Neural progenitor cell (in vitro differentiated cells): ENCODE measurements around the gene FOXK1. TPM values are rescaled to one million over a fixed set of nuclear protein-coding genes. Genes with fewer than 3 reads are reported as not detected.

Source experiments
- DNase-seq: peaks from one replicate; pipeline ENCODE4 v3.0.0-alpha.2; 2016; ENCODE audit warnings: low spot score
- H2AFZ ChIP-seq: fragments of 200-600 bp; sonication (generic); replicated peaks from 2 replicates; pipeline ENCODE4 v1.6.1; 2016; ENCODE audit warnings: antibody characterized with exemption
- H3F3A ChIP-seq: fragments of 200-600 bp; sonication (generic); 2 replicates; pipeline ENCODE4 v1.6.1; 2016; ENCODE audit warnings: antibody characterized with exemption, low read depth
- H3K27ac ChIP-seq: fragments of 200-600 bp; sonication (generic); 2 replicates; pipeline ENCODE4 v1.5.1; 2016; ENCODE audit warnings: mild to moderate bottlenecking
- H3K27me3 ChIP-seq: fragments of 200-600 bp; sonication (generic); 2 replicates; pipeline ENCODE4 v1.6.1; 2016; ENCODE audit warnings: mild to moderate bottlenecking, moderate library complexity
- H3K36me3 ChIP-seq: fragments of 200-600 bp; sonication (generic); 2 replicates; pipeline ENCODE4 v1.5.1; 2016
- H3K4me1 ChIP-seq: fragments of 200-600 bp; sonication (generic); 2 replicates; pipeline ENCODE4 v1.6.1; 2016; ENCODE audit warnings: mixed run types
- H3K4me2 ChIP-seq: fragments of 200-600 bp; sonication (generic); 2 replicates; pipeline ENCODE4 v1.6.1; 2016
- H3K4me3 ChIP-seq: fragments of 200-600 bp; sonication (generic); 2 replicates; pipeline ENCODE4 v1.5.1; 2016
- H3K79me2 ChIP-seq: fragments of 200-600 bp; sonication (generic); 2 replicates; pipeline ENCODE4 v1.6.1; 2016; ENCODE audit warnings: low read depth
- H3K9ac ChIP-seq: fragments of 200-600 bp; sonication (generic); 2 replicates; pipeline ENCODE4 v1.6.1; 2016
- H3K9me3 ChIP-seq: fragments of 200-600 bp; sonication (generic); 2 replicates; pipeline ENCODE4 v1.5.1; 2016; ENCODE audit warnings: low read depth
- H4K20me1 ChIP-seq: fragments of 200-600 bp; sonication (generic); 2 replicates; pipeline ENCODE4 v1.6.1; 2016; ENCODE audit warnings: low read depth
- H3K27ac Mint-ChIP-seq: 3 replicates; pipeline ENCODE4 v1.8.0; 2021; ENCODE audit warnings: mixed read lengths
- H3K27me3 Mint-ChIP-seq: 2 replicates; pipeline ENCODE4 v1.8.0; 2022; ENCODE audit warnings: low read depth, mild to moderate bottlenecking, inconsistent platforms, moderate library complexity, mixed read lengths; ENCODE audit not compliant: insufficient read depth
- H3K36me3 Mint-ChIP-seq: 3 replicates; pipeline ENCODE4 v1.8.0; 2021; ENCODE audit warnings: mixed read lengths
- H3K4me1 Mint-ChIP-seq: 3 replicates; pipeline ENCODE4 v1.8.0; 2021; ENCODE audit warnings: mixed read lengths
- H3K4me3 Mint-ChIP-seq: 3 replicates; pipeline ENCODE4 v1.8.0; 2021; ENCODE audit warnings: mild to moderate bottlenecking, moderate library complexity, mixed read lengths
- H3K9me3 Mint-ChIP-seq: 3 replicates; pipeline ENCODE4 v1.8.0; 2020; ENCODE audit warnings: mixed read lengths
- EZH2 ChIP-seq: fragments of 200-600 bp; sonication (generic); IDR thresholded peaks from 2 replicates; pipeline ENCODE4 v1.6.1; 2017; ENCODE audit warnings: antibody characterized with exemption, mild to moderate bottlenecking, moderate library complexity
- EZH2phosphoT487 ChIP-seq: fragments of 200-600 bp; sonication (generic); IDR thresholded peaks from 2 replicates; pipeline ENCODE4 v1.6.1; 2017; ENCODE audit warnings: antibody characterized with exemption
- total RNA-seq: library from RNA; depleted of rRNA; stranded (reverse); fragments of >200 nt; gene quantifications from 2 replicates; pipeline ENCODE4 v1.2.3, GENCODE V29; 2015; ENCODE audit warnings: low replicate concordance
- TF ChIP-seq, protein P1 (sequence below): fragments of 200-600 bp; sonication (generic); IDR thresholded peaks from 2 replicates; pipeline ENCODE4 v1.5.1; 2017; ENCODE audit warnings: antibody characterized with exemption, mild to moderate bottlenecking

Gene FOXK1
- total RNA-seq, 1 donor from 2014 or later, result 11.1 TPM

DNA sequence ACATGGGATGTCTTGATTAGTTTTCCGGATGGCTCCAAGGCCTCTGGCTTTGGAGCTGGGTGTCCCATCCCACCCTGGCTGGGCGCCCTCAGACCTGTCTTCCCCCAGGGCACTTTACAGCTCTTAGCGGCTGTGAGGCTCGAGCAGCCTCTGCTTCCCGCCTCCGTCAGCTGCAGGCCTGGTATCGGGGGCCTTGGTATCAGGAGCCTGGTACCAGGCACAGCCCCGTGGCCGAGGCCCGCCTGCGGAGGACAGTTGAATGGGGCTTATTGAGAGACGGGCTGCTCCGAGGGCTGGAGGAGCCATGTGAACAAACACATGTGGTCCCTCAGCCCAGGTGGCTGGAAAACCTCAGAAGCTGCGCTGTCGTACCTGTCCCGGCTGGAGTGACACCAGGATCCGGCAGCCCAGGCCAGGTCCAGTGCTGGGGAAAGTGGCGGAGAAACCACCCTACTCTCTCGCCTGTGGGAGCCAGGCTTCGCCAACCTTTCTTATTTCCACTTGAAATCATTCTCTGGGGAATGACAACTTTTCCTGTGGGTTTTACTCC lies 69.4 kb downstream of the FOXK1 start:
- Histone ChIP-seq H3F3A (no peaks in the 10 kb centered on the region), H3K36me3 (no peaks in the 10 kb centered on the region), H3K79me2 (peaks cover 18% of the 10 kb centered on the region), H3K9me3 (no peaks in the 10 kb centered on the region), H3K27ac (no peak overlapping the region), H3K4me3 (no peak overlapping the region), H3K9ac (no peak overlapping the region), H3K4me2 (no peak overlapping the region), H3K27me3 (no peaks in the 10 kb centered on the region), H3K4me1 (no peaks in the 10 kb centered on the region), H4K20me1 (peaks cover 14% of the 10 kb centered on the region), H2AFZ (no peak overlapping the region)
- peaks cover 15% of the 10 kb centered on the region for H3K4me1 Mint-ChIP-seq
- H3K27ac Mint-ChIP-seq, result no peak overlapping the region
- TF ChIP-seq EZH2 (no peak), EZH2phosphoT487 (no peak)
- TF ChIP-seq, protein P1, sequence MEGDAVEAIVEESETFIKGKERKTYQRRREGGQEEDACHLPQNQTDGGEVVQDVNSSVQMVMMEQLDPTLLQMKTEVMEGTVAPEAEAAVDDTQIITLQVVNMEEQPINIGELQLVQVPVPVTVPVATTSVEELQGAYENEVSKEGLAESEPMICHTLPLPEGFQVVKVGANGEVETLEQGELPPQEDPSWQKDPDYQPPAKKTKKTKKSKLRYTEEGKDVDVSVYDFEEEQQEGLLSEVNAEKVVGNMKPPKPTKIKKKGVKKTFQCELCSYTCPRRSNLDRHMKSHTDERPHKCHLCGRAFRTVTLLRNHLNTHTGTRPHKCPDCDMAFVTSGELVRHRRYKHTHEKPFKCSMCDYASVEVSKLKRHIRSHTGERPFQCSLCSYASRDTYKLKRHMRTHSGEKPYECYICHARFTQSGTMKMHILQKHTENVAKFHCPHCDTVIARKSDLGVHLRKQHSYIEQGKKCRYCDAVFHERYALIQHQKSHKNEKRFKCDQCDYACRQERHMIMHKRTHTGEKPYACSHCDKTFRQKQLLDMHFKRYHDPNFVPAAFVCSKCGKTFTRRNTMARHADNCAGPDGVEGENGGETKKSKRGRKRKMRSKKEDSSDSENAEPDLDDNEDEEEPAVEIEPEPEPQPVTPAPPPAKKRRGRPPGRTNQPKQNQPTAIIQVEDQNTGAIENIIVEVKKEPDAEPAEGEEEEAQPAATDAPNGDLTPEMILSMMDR, result no peak
- H3K36me3 Mint-ChIP-seq, result peaks cover 18% of the 10 kb centered on the region
- H3K9me3 Mint-ChIP-seq, result no peaks in the 10 kb centered on the region
- peaks cover 2% of the 10 kb centered on the region for H3K27me3 Mint-ChIP-seq
- DNase-seq, result no peak
- no peak overlapping the region for H3K4me3 Mint-ChIP-seq

DNA sequence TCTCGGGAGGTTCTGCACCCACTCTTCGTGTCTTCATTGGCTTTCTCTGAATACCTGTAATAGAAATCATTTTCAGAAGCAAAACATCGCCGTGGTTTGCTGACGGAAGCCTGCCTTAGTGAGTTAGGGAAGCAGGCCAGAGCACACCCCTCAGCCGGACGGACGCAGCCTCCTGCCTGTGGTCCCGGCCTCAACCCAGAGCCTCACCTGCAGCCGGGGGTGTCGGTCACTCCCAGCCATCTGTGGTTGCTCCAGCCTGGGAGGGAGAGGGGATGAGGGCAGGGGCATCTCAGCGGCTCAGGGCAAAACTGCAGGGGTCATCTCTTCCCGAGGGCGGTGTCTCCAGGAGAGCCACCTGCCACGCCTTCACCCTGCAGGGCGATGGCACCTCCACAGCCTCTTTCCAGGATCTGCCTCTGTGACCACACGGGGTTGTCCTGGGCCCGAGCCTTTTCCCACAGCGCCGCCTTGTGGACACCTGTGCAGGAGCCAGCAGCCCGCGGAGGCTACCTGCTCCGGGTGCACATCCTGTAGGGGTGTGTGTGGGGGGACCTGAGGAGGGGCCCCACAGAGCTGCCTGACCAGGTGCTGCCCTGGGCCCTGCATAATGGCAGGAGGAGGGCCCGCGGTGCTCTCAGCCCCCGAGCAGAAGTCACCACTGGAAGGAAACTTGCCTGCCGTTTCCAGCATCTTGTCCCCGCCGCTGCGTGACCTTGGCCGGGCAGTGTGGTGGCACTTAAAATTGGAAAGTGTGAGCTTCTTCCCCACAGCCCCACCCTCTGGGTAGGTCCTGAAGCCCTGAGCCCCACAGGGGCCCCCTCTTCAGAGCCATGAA lies 71.7 kb downstream of the FOXK1 start:
- no peak overlapping the region for H3K4me2 ChIP-seq
- peaks cover 5% of the 10 kb centered on the region for H3K4me1 Mint-ChIP-seq
- H3K9me3 ChIP-seq, result no peaks in the 10 kb centered on the region
- H3K27ac Mint-ChIP-seq, result no peak overlapping the region
- peak overlapping the region; percentile 38 for H3K4me3 Mint-ChIP-seq
- peaks cover 8% of the 10 kb centered on the region for H3K27me3 Mint-ChIP-seq
- TF ChIP-seq, protein P1, result peak; percentile 86
- no peak for TF ChIP-seq EZH2phosphoT487
- H3K27me3 ChIP-seq, result no peaks in the 10 kb centered on the region
- peak; percentile 85 for DNase-seq
- no peaks in the 10 kb centered on the region for H3F3A ChIP-seq
- no peaks in the 10 kb centered on the region for H3K36me3 ChIP-seq
- H3K4me1 ChIP-seq, result no peaks in the 10 kb centered on the region
- peaks cover 8% of the 10 kb centered on the region for H3K36me3 Mint-ChIP-seq
- no peak overlapping the region for H3K27ac ChIP-seq
- no peak overlapping the region for H3K4me3 ChIP-seq
- no peak overlapping the region for H2AFZ ChIP-seq
- H3K9me3 Mint-ChIP-seq, result no peaks in the 10 kb centered on the region
- peaks cover 14% of the 10 kb centered on the region for H4K20me1 ChIP-seq
- no peak overlapping the region for H3K9ac ChIP-seq
- no peaks in the 10 kb centered on the region for H3K79me2 ChIP-seq

DNA sequence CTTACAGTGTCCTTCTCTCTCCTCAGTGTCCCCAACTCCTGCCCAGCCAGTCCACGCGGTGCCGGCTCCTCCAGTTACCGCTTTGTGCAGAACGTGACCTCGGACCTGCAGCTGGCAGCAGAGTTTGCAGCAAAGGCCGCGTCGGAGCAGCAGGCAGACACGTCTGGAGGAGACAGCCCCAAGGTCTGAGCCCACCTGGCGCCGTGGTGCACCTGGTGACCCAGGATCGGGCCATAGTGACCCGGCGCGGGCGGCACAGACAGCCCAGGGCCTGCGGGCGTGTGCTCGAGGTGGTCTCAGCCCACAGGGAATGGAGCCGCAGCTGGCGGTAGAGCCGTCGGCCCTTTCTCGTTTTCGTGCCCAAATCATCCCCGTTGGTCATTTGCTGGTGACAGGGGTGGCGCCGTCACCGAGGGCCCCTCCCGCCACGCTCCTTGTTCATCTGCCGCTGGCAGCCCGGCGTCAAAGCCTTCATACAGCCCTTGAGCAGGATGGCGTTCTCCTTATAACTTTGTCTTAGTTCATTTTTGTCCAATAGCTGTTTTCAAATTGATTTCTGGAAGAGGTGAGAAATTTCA lies 72.4 kb downstream of the FOXK1 start:
- no peaks in the 10 kb centered on the region for H3K4me1 ChIP-seq
- H3K27me3 Mint-ChIP-seq, result peaks cover 8% of the 10 kb centered on the region
- DNase-seq, result no peak
- H3K9me3 ChIP-seq, result no peaks in the 10 kb centered on the region
- no peak overlapping the region for H3K4me2 ChIP-seq
- H4K20me1 ChIP-seq, result peaks cover 14% of the 10 kb centered on the region
- no peak overlapping the region for H2AFZ ChIP-seq
- no peak overlapping the region for H3K27ac ChIP-seq
- H3K36me3 ChIP-seq, result no peaks in the 10 kb centered on the region
- no peaks in the 10 kb centered on the region for H3K9me3 Mint-ChIP-seq
- H3K36me3 Mint-ChIP-seq, result peaks cover 5% of the 10 kb centered on the region
- no peaks in the 10 kb centered on the region for H3K27me3 ChIP-seq
- H3K79me2 ChIP-seq, result no peaks in the 10 kb centered on the region
- H3K4me3 Mint-ChIP-seq, result peak overlapping the region; percentile 41
- H3K9ac ChIP-seq, result no peak overlapping the region
- H3K4me3 ChIP-seq, result no peak overlapping the region
- peaks cover 2% of the 10 kb centered on the region for H3K4me1 Mint-ChIP-seq
- no peaks in the 10 kb centered on the region for H3F3A ChIP-seq
- no peak overlapping the region for H3K27ac Mint-ChIP-seq
- TF ChIP-seq, protein P1, result no peak
- TF ChIP-seq EZH2 (no peak), EZH2phosphoT487 (no peak)
